K562 (cell line): Measurements from ENCODE around the gene ZMYND8. TPM values are rescaled to one million over a fixed set of nuclear protein-coding genes. Genes with fewer than 3 reads are reported as not detected.
A peak's percentile ranks its signal among the peaks of the same experiment; 100 is the strongest.

Source experiments
- ATAC-seq: fragments of 200-7000 bp; cut with Tn5 transposase; 3 replicates; pipeline ENCODE4 v1.9.1; 2020; ENCODE audit warnings: moderate library complexity
- BruUV-seq: library from RNA; stranded (reverse); fragments of 400-500 nt; replicated peaks from 2 replicates; lab custom pipeline; 2021; lab: Mats Ljungman, UMichigan
- CTCF ChIA-PET: fragments of 300-600 bp; formaldehyde crosslinking; extraction: SDS; loops from one replicate; lab custom pipeline; 2021; ENCODE audit warnings: low intra/inter-chr PET ratio; lab: Yijun Ruan, JAX
- POLR2A ChIA-PET: fragments of 300-600, 350-650 bp; sonication (Branson Sonifier 250); formaldehyde crosslinking; extraction: SDS; loops from one replicate; lab custom pipeline; 2021; ENCODE audit warnings: antibody characterized with exemption, inconsistent platforms; lab: Yijun Ruan, JAX
- DNase-seq, 4 experiments: peaks; one replicate each; pipeline versions ENCODE4 v3.0.0 to v3.0.0-alpha.2; 2011 to 2018; ENCODE audit warnings: low spot score in 3 of 4, mixed read lengths in 3 of 4; ENCODE audit errors: extremely low read depth in 1 of 4
- FAIRE-seq: peaks from 2 replicates; lab custom pipeline; 2011; peaks lifted over from hg19 to GRCh38; lab: Jason Lieb, UNC
- H2AFZ ChIP-seq: 2 replicates; pipeline ENCODE4 v1.6.0; 2011; ENCODE audit warnings: low read depth, low read length, control low read depth, inconsistent platforms
- H3K27ac ChIP-seq: fragments of 200-600 bp; 3 replicates; pipeline ENCODE4 v1.8.0; 2011; ENCODE audit warnings: low read depth, mild to moderate bottlenecking, control low read depth, inconsistent platforms, low read length, moderate library complexity, mixed read lengths; ENCODE audit errors: extremely low read depth
- H3K27me3 ChIP-seq, 2 experiments: fragments of 300-600 bp in 1 of 2; 2 replicates in 1 of 2; 3 replicates in 1 of 2; pipeline versions ENCODE4 v1.6.0 to v1.8.0; 2011; ENCODE audit warnings: inconsistent platforms in 2 of 2, low read length in 2 of 2, mild to moderate bottlenecking in 1 of 2, mixed read lengths in 1 of 2, moderate library complexity in 1 of 2; ENCODE audit not compliant: control insufficient read depth in 2 of 2, insufficient read depth in 2 of 2
- H3K36me3 ChIP-seq: fragments of 300-600 bp; 3 replicates; pipeline ENCODE4 v1.8.0; 2011; ENCODE audit warnings: mild to moderate bottlenecking, low read length, inconsistent platforms; ENCODE audit not compliant: control insufficient read depth, insufficient read depth
- H3K4me1 ChIP-seq, 2 experiments: fragments of 200-600 bp in 1 of 2; replicated peaks in 1 of 2; 2 replicates in 1 of 2; 3 replicates in 1 of 2; pipeline versions ENCODE4 v1.5.1 to v1.8.0; 2011; ENCODE audit warnings: inconsistent platforms in 2 of 2, low read length in 2 of 2, mild to moderate bottlenecking in 1 of 2, mixed read lengths in 1 of 2, moderate library complexity in 1 of 2; ENCODE audit not compliant: control insufficient read depth in 2 of 2, insufficient read depth in 2 of 2
- H3K4me2 ChIP-seq: 2 replicates; pipeline ENCODE4 v1.6.1; 2011; ENCODE audit warnings: low read length, control low read depth, inconsistent platforms, mixed read lengths; ENCODE audit not compliant: insufficient read depth
- H3K4me3 ChIP-seq: fragments of 200-600 bp; sonication (generic), shearing (Covaris generic); 2 replicates; pipeline ENCODE4 v1.5.1; 2016; ENCODE audit warnings: control low read depth, inconsistent platforms
- H3K79me2 ChIP-seq: fragments of 200-600 bp; 3 replicates; pipeline ENCODE4 v1.8.0; 2011; ENCODE audit warnings: low read length, inconsistent platforms; ENCODE audit not compliant: control insufficient read depth, insufficient read depth
- H3K9ac ChIP-seq, 2 experiments: 2 replicates each; pipeline versions ENCODE4 v1.6.0 to v1.6.1; 2011; ENCODE audit warnings: low read depth in 2 of 2, low read length in 2 of 2, control low read depth in 1 of 2, inconsistent platforms in 1 of 2, mild to moderate bottlenecking in 1 of 2, mixed read lengths in 1 of 2; ENCODE audit not compliant: insufficient read depth in 1 of 2
- H3K9me1 ChIP-seq: one replicate; pipeline ENCODE4 v1.6.0; 2011; ENCODE audit warnings: inconsistent platforms, mild to moderate bottlenecking, low read length, moderate library complexity; ENCODE audit not compliant: control insufficient read depth, insufficient read depth
- H3K9me3 ChIP-seq: replicated peaks from 2 replicates; pipeline ENCODE4 v1.5.1; 2011; ENCODE audit warnings: low read depth, low read length, inconsistent platforms; ENCODE audit not compliant: control insufficient read depth, insufficient read depth
- H4K20me1 ChIP-seq: replicated peaks from 2 replicates; pipeline ENCODE4 v1.6.1; 2011; ENCODE audit warnings: low read length, inconsistent platforms, mixed read lengths; ENCODE audit not compliant: control insufficient read depth, insufficient read depth
- CGGBP1 ChIP-seq: fragments of 250-450 bp; sonication (Bioruptor Pico); IDR thresholded peaks from 2 replicates; pipeline ENCODE4 v1.9.0; 2021; ENCODE audit warnings: mild to moderate bottlenecking
- E2F6 ChIP-seq, 2 experiments: IDR thresholded peaks; 2 replicates each; pipeline ENCODE4 v1.6.1; 2011; ENCODE audit warnings: borderline replicate concordance in 1 of 2, control low read depth in 1 of 2, low read depth in 1 of 2, low read length in 1 of 2, mild to moderate bottlenecking in 1 of 2, mixed read lengths in 1 of 2, moderate library complexity in 1 of 2; ENCODE audit not compliant: insufficient read depth in 1 of 2, insufficient read length in 1 of 2, poor library complexity in 1 of 2, severe bottlenecking in 1 of 2; ENCODE audit errors: extremely low read depth in 1 of 2
- ERF ChIP-seq: fragments of 450-650 bp; formaldehyde crosslinking; IDR thresholded peaks from 2 replicates; pipeline ENCODE4 v1.4.0; 2020; ENCODE audit warnings: mild to moderate bottlenecking, mixed read lengths
- FOXA1 ChIP-seq: fragments of 450-650 bp; IDR thresholded peaks from 2 replicates; pipeline ENCODE4 v1.6.1; 2016; ENCODE audit warnings: mild to moderate bottlenecking, borderline replicate concordance
- GABPB2 ChIP-seq: fragments of 250-450 bp; sonication (Bioruptor Pico); conservative IDR thresholded peaks from 2 replicates; pipeline ENCODE4 v1.5.1; 2021; ENCODE audit warnings: mild to moderate bottlenecking
- GATA2 ChIP-seq: sonication (generic); formaldehyde crosslinking; IDR thresholded peaks from 2 replicates; pipeline ENCODE4 v1.4.0; 2020; ENCODE audit warnings: mild to moderate bottlenecking, missing genetic modification reagents
- GTF2B ChIP-seq: IDR thresholded peaks from 2 replicates; pipeline ENCODE4 v1.6.1; 2011; ENCODE audit not compliant: insufficient read length; ENCODE audit errors: extremely low read depth
- HCFC1 ChIP-seq: IDR thresholded peaks from 2 replicates; pipeline ENCODE4 v1.6.1; 2012; ENCODE audit warnings: low read depth, low read length, improper control_type of control experiment
- IRF9 ChIP-seq: fragments of 450-650 bp; IDR thresholded peaks from 2 replicates; pipeline ENCODE4 v1.6.1; 2016; ENCODE audit warnings: missing biosample characterization, missing genetic modification characterization
- MAFF ChIP-seq: IDR thresholded peaks from 2 replicates; pipeline ENCODE4 v1.6.1; 2012; ENCODE audit warnings: low read length, improper control_type of control experiment
- NFIC ChIP-seq: fragments of 450-650 bp; IDR thresholded peaks from 2 replicates; pipeline ENCODE4 v1.6.1; 2017; ENCODE audit warnings: mild to moderate bottlenecking, inconsistent platforms
- OTX1 ChIP-seq: fragments of 450-650 bp; formaldehyde crosslinking; IDR thresholded peaks from 2 replicates; pipeline ENCODE4 v1.4.0; 2022; ENCODE audit warnings: mild to moderate bottlenecking
- TEAD1 ChIP-seq, 2 experiments: fragments of 450-650 bp in 1 of 2; sonication (generic) in 1 of 2; formaldehyde crosslinking; IDR thresholded peaks; 2 replicates each; pipeline versions ENCODE4 v1.4.0 to v1.8.0; 2020 to 2022; ENCODE audit warnings: mild to moderate bottlenecking in 2 of 2, missing genetic modification reagents in 1 of 2
- YBX1 ChIP-seq: fragments of 450-650 bp; IDR thresholded peaks from 2 replicates; pipeline ENCODE4 v1.7.1; 2016; ENCODE audit warnings: mild to moderate bottlenecking
- ZBTB17 ChIP-seq: fragments of 450-650 bp; formaldehyde crosslinking; IDR thresholded peaks from 2 replicates; pipeline ENCODE4 v1.4.0; 2020; ENCODE audit warnings: mild to moderate bottlenecking
- ZNF239 ChIP-seq: fragments of 250-450 bp; sonication (Bioruptor Pico); IDR thresholded peaks from 2 replicates; pipeline ENCODE4 v1.4.0; 2020; ENCODE audit warnings: mild to moderate bottlenecking
- ZNF280B ChIP-seq: fragments of 250-450 bp; sonication (Bioruptor Pico); IDR thresholded peaks from 2 replicates; pipeline ENCODE4 v1.5.1; 2021; ENCODE audit warnings: mild to moderate bottlenecking
- ZNF316 ChIP-seq: fragments of 450-650 bp; IDR thresholded peaks from 2 replicates; pipeline ENCODE4 v1.6.1; 2016
- ZNF445 ChIP-seq: fragments of 250-450 bp; sonication (Bioruptor Pico); IDR thresholded peaks from 2 replicates; pipeline ENCODE4 v1.4.0; 2020; ENCODE audit warnings: low read depth, mild to moderate bottlenecking, moderate library complexity
- ZNF830 ChIP-seq: fragments of 250-450 bp; sonication (Bioruptor Pico); IDR thresholded peaks from 2 replicates; pipeline ENCODE4 v1.5.0; 2021; ENCODE audit warnings: mild to moderate bottlenecking
- WGBS: fragments of 100-300 bp; shearing (Covaris generic); methylation state at CpG from one replicate; pipeline ENCODE4 v1.1.6; 2016; ENCODE audit warnings: low coverage, mixed read lengths; ENCODE audit not compliant: insufficient coverage; ENCODE audit errors: missing lambda C conversion rate; 5-methylcytosine and 5-hydroxymethylcytosine counted together
- in situ Hi-C: fragments of 300-500 bp; cut with MboI; formaldehyde crosslinking; loops from 4 replicates; pipeline ENCODE4 v1.15.0; 2018; ENCODE audit warnings: inconsistent platforms, mixed read lengths
- intact Hi-C: fragments of 100-400 bp; cut with micrococcal nuclease; formaldehyde crosslinking; loops from 2 replicates; pipeline ENCODE4 v1.14.2; 2022
- polyA plus RNA-seq, 8 experiments: library from polyadenylated mRNA; depleted of rRNA in 4 of 8; stranded (reverse) in 5 of 8; unstranded in 3 of 8; fragments of >200 nt; fragmentation: Nextera tagmentation in 2 of 8; fragmentation: Illumina TruSeq in 1 of 8; extraction: Ambion mirVana in 2 of 8; extraction: Trizol in 1 of 8; gene quantifications; 2 replicates each; pipeline versions ENCODE4 v1.2.1 to v1.2.3, GENCODE V29; 2011 to 2014; ENCODE audit warnings: inconsistent platforms in 1 of 8, missing spikeins in 1 of 8
- total RNA-seq, 7 experiments: library from RNA; depleted of rRNA in 6 of 7; stranded (reverse); fragments of >200 nt in 6 of 7; fragmentation: Illumina TruSeq in 2 of 7; extraction: Trizol in 2 of 7; gene quantifications; 2 replicates each; pipeline versions ENCODE4 v1.2.1 to v1.2.3, GENCODE V29; 2011 to 2021; ENCODE audit warnings: low replicate concordance in 1 of 7

Gene ZMYND8
- total and polyA plus RNA-seq, 9 of the 15 experiments (the other 6 are each of a cell fraction or from before 2014, with no cell fraction given), result 31.8 to 148 (median 71.9) TPM

GRCh38 chr20:47389867-47390347 is 33.4 kb upstream of the ZMYND8 start:
- in situ Hi-C loops (loop anchor here (5.0 to 25.0 kb wide), 2 partner anchors 193 to 628 kb away; no protein-coding TSS in a partner anchor), intact Hi-C loops (no loop called here)
- Histone ChIP-seq H3K36me3 (no peaks in the 10 kb centered on the region), H3K4me1 (peaks cover 4 to 19% of the 10 kb centered on the region in 2 experiments; a peak in 4 of 5 replicates), H3K4me3 (no peak overlapping the region), H4K20me1 (no peaks in the 10 kb centered on the region), H3K9me3 (peaks cover 14% of the 10 kb centered on the region), H3K27ac (peak overlapping the region; percentile 31; the same call in 1 of the 3 replicates), H3K79me2 (no peaks in the 10 kb centered on the region), H3K9me1 (no peaks in the 10 kb centered on the region), H3K27me3 (no peaks in the 10 kb centered on the region), H3K4me2 (no peak overlapping the region), H2AFZ (peak overlapping the region; percentile 37; the same call in 1 of the 2 replicates), H3K9ac (no peak overlapping the region; a peak in 1 of 4 replicates)
- WGBS, result 68% methylated on average over 4 of the region's 6 CpGs
- no TSS peak for BruUV-seq
- no peak for FAIRE-seq
- ChIA-PET CTCF (no interaction called here), POLR2A (interaction anchor here (0.6 to 0.8 kb wide), 2 partner anchors 10 to 16 kb away, joined by 3 read pairs; no protein-coding TSS in a partner anchor)
- peak in 1 of 4 experiments; percentile 54 for DNase-seq
- ATAC-seq, result peak; percentile 13; the same call in 1 of the 3 replicates
- TF ChIP-seq OTX1 (CRISPR knock-in tag) (no peak), ZNF239 (CRISPR knock-in tag) (no peak), IRF9 (tag) (no peak), CGGBP1 (no peak), ZNF445 (CRISPR knock-in tag) (no peak), ERF (CRISPR knock-in tag) (no peak), GABPB2 (no peak), E2F6 (IDR thresholded peaks at IDR 0.05; ENCODE audit: borderline replicate concordance in 1 of 2, extremely low read depth in 1 of 2, insufficient read depth in 1 of 2, insufficient read length in 1 of 2, low read depth in 1 of 2, low read length in 1 of 2, poor library complexity in 1 of 2, severe bottlenecking in 1 of 2) (no peak), HCFC1 (no peak), ZNF830 (CRISPR knock-in tag) (no peak), NFIC (no peak), ZNF316 (peak; percentile 18; the same call in 1 of the 2 replicates), GATA2 (CRISPR knock-in tag) (no peak), MAFF (peak; percentile 20; the same call in 1 of the 2 replicates), YBX1 (no peak), ZNF280B (no peak), FOXA1 (no peak), ZBTB17 (CRISPR knock-in tag) (no peak), TEAD1 (CRISPR knock-in tag; IDR thresholded peaks at IDR 0.05) (no peak), GTF2B (no peak)
